Upper lobe of left lung (tissue), 6 donors: Measurements from ENCODE around the gene MYLK4. TPM values are rescaled to one million over a fixed set of nuclear protein-coding genes. Genes with fewer than 3 reads are reported as not detected.

Source experiments
- ATAC-seq, 2 donors: fragments of 200-7000 bp; cut with Tn5 transposase; one replicate each; pipeline ENCODE4 v1.9.1; 2022; ENCODE audit warnings: mild to moderate bottlenecking in 2 of 2, moderate library complexity in 2 of 2; ENCODE audit not compliant: low FRiP score in 2 of 2
- DNase-seq, 2 donors: peaks; one replicate each; pipeline ENCODE4 v3.0.0-alpha.2; 2019 to 2020
- H3K27ac ChIP-seq, 4 donors: fragments of 200-600 bp; sonication (generic); one replicate each; pipeline ENCODE4 v1.5.1; 2016 to 2019
- H3K27me3 ChIP-seq, 4 donors: fragments of 200-600 bp; sonication (generic); one replicate each; pipeline ENCODE4 v1.5.1; 2017 to 2019
- H3K36me3 ChIP-seq, 4 donors: fragments of 200-600 bp; sonication (generic); one replicate each; pipeline ENCODE4 v1.5.1; 2016 to 2019
- H3K4me1 ChIP-seq, 4 donors: fragments of 200-600 bp; sonication (generic); one replicate each; pipeline ENCODE4 v1.5.1; 2018 to 2019
- H3K4me3 ChIP-seq, 4 donors: fragments of 200-600 bp; sonication (generic); one replicate each; pipeline ENCODE4 v1.5.1; 2017 to 2019; ENCODE audit warnings: mild to moderate bottlenecking in 2 of 4, moderate library complexity in 1 of 4
- H3K9me3 ChIP-seq, 4 donors: fragments of 200-600 bp; sonication (generic); one replicate each; pipeline ENCODE4 v1.5.1; 2018 to 2019
- CTCF ChIP-seq, 6 experiments: fragments of 450-650 bp in 4 of 6; fragments of 200-600 bp in 2 of 6; sonication (generic) in 2 of 6; IDR thresholded peaks; one replicate each; pipeline ENCODE4 v1.5.1; 2016 to 2019; ENCODE audit warnings: antibody characterized with exemption in 6 of 6
- EP300 ChIP-seq, 4 donors: sonication (generic); formaldehyde crosslinking; IDR thresholded peaks; one replicate each; pipeline ENCODE4 v1.5.1; 2017; ENCODE audit warnings: antibody characterized with exemption in 4 of 4, control low read depth in 2 of 4
- POLR2A ChIP-seq, 4 donors: fragments of 450-650 bp; IDR thresholded peaks; one replicate each; pipeline ENCODE4 v1.5.1; 2016 to 2017; ENCODE audit warnings: antibody characterized with exemption in 4 of 4, mild to moderate bottlenecking in 2 of 4
- POLR2AphosphoS5 ChIP-seq, 2 donors: sonication (generic); formaldehyde crosslinking; IDR thresholded peaks; one replicate each; pipeline ENCODE4 v1.5.1; 2017; ENCODE audit warnings: antibody characterized with exemption in 2 of 2
- WGBS, 2 donors: methylation state at CpG; one replicate each; pipeline ENCODE4 v1.1.5; 2017 to 2018; 5-methylcytosine and 5-hydroxymethylcytosine counted together
- total RNA-seq, 6 donors: library from RNA; depleted of rRNA in 4 of 6; stranded (reverse); fragments of >200 nt in 4 of 6; gene quantifications; one replicate each; pipeline versions ENCODE4 v1.1.0 to v1.2.1, GENCODE V29; 2016 to 2021
- donor health status: DM: no; HTN: no; CAD: no; lungs with moderate emphysema.
- donor health status: DM: no; HTN: yes; CAD: no; lungs with severe emphysema.

MYLK4 gene
- total RNA-seq, 6 donors from 2014 or later: 0.64 to 2.6 (median 1.2) TPM

- DNase-seq: no peak
- no peaks in the 10 kb centered on the region for H3K36me3 ChIP-seq
- H3K4me3 ChIP-seq: no peak overlapping the region
- no peak for ATAC-seq
- peaks cover 8 to 14% (median 9%) of the 10 kb centered on the region in 4 donors for H3K4me1 ChIP-seq
- no peaks in the 10 kb centered on the region for H3K27me3 ChIP-seq
- WGBS, 2 donors: 81 to 85% methylated on average over 8 to 14 of the region's 14 CpGs
- H3K27ac ChIP-seq: no peak overlapping the region
- TF ChIP-seq EP300 (IDR thresholded peaks at IDR 0.05): no peak
- no peak for TF ChIP-seq CTCF (IDR thresholded peaks at IDR 0.05)
- TF ChIP-seq POLR2AphosphoS5 (IDR thresholded peaks at IDR 0.05): no peak
- no peak for TF ChIP-seq POLR2A (IDR thresholded peaks at IDR 0.05)
- H3K9me3 ChIP-seq: no peaks in the 10 kb centered on the region
Measured at GRCh38 chr6:2630891-2631571, 119.7 kb downstream of the MYLK4 start.

- WGBS, 2 donors: 74 to 84% methylated on average over 6 of the region's 6 CpGs
- H3K27ac ChIP-seq: no peak overlapping the region
- ATAC-seq (peak in 1 of 2 donors; percentile 8), DNase-seq (no peak)
- H3K36me3 ChIP-seq: no peaks in the 10 kb centered on the region
- H3K4me1 ChIP-seq: peaks cover 10 to 16% (median 12%) of the 10 kb centered on the region in 4 donors
- TF ChIP-seq POLR2A (IDR thresholded peaks at IDR 0.05): no peak
- no peak for TF ChIP-seq POLR2AphosphoS5 (IDR thresholded peaks at IDR 0.05)
- no peak for TF ChIP-seq EP300 (IDR thresholded peaks at IDR 0.05)
- TF ChIP-seq CTCF (IDR thresholded peaks at IDR 0.05): no peak
- H3K9me3 ChIP-seq: no peaks in the 10 kb centered on the region
- no peaks in the 10 kb centered on the region for H3K27me3 ChIP-seq
- no peak overlapping the region for H3K4me3 ChIP-seq
Measured at GRCh38 chr6:2630359-2630758, 120.4 kb downstream of the MYLK4 start.

- no peak for ATAC-seq
- no peaks in the 10 kb centered on the region for H3K36me3 ChIP-seq
- no peak for DNase-seq
- H3K4me3 ChIP-seq: no peak overlapping the region
- peaks cover 0 to 12% (median 4%) of the 10 kb centered on the region in 4 donors for H3K4me1 ChIP-seq
- 82 to 85% methylated on average over 7 of the region's 7 CpGs for WGBS, 2 donors
- TF ChIP-seq POLR2A (IDR thresholded peaks at IDR 0.05): no peak
- no peak for TF ChIP-seq EP300 (IDR thresholded peaks at IDR 0.05)
- no peak for TF ChIP-seq POLR2AphosphoS5 (IDR thresholded peaks at IDR 0.05)
- TF ChIP-seq CTCF (IDR thresholded peaks at IDR 0.05): no peak
- no peak overlapping the region for H3K27ac ChIP-seq
- H3K9me3 ChIP-seq: no peaks in the 10 kb centered on the region
- no peaks in the 10 kb centered on the region for H3K27me3 ChIP-seq
Measured at GRCh38 chr6:2626401-2626800, 124.3 kb downstream of the MYLK4 start.

- no peak for TF ChIP-seq POLR2A (IDR thresholded peaks at IDR 0.05)
- no peak for TF ChIP-seq CTCF (IDR thresholded peaks at IDR 0.05)
- TF ChIP-seq POLR2AphosphoS5 (IDR thresholded peaks at IDR 0.05): no peak
- no peak for TF ChIP-seq EP300 (IDR thresholded peaks at IDR 0.05)
- WGBS, 2 donors: 22 to 26% methylated on average over 1 of the region's 1 CpG
- peak overlapping the region in 1 of 4 donors; percentile 56 for H3K27ac ChIP-seq
- peaks cover 0 to 12% (median 4%) of the 10 kb centered on the region in 4 donors for H3K4me1 ChIP-seq
- no peaks in the 10 kb centered on the region for H3K27me3 ChIP-seq
- DNase-seq (no peak), ATAC-seq (no peak)
- H3K9me3 ChIP-seq: no peaks in the 10 kb centered on the region
- no peaks in the 10 kb centered on the region for H3K36me3 ChIP-seq
- H3K4me3 ChIP-seq: no peak overlapping the region
Measured at GRCh38 chr6:2625581-2625980, 125.1 kb downstream of the MYLK4 start.

- ATAC-seq: no peak
- no peaks in the 10 kb centered on the region for H3K36me3 ChIP-seq
- H3K27ac ChIP-seq: no peak overlapping the region
- H3K4me1 ChIP-seq: peaks cover 0 to 12% (median 4%) of the 10 kb centered on the region in 4 donors
- no peaks in the 10 kb centered on the region for H3K9me3 ChIP-seq
- 89 to 90% methylated on average over 12 of the region's 12 CpGs for WGBS, 2 donors
- H3K4me3 ChIP-seq: no peak overlapping the region
- DNase-seq: no peak
- no peak for TF ChIP-seq POLR2A (IDR thresholded peaks at IDR 0.05)
- no peak for TF ChIP-seq CTCF (IDR thresholded peaks at IDR 0.05)
- TF ChIP-seq EP300 (IDR thresholded peaks at IDR 0.05): no peak
- TF ChIP-seq POLR2AphosphoS5 (IDR thresholded peaks at IDR 0.05): no peak
- no peaks in the 10 kb centered on the region for H3K27me3 ChIP-seq
Measured at GRCh38 chr6:2624177-2624576, 126.5 kb downstream of the MYLK4 start.
